GM13977 (cell line): ENCODE data around the gene EXOSC3.
"Not testable (repeated sequence)": the region's sequence is repeated elsewhere in the genome, so short reads cannot be mapped to it uniquely, and the experiment has no call there.

Experiments
- DNase-seq: peaks from one replicate; pipeline ENCODE4 v3.0.0; 2012; ENCODE audit warnings: low spot score
- in situ Hi-C: fragments of 300-500 bp; cut with MboI; formaldehyde crosslinking; loops from one replicate; pipeline ENCODE4 v1.12.0; 2022; ENCODE audit warnings: low sequenced_read_pairs, low pct_unique_long_range_greater_than_20kb, mixed read lengths, inconsistent platforms; ENCODE audit not compliant: unreplicated experiment
- TF ChIP-seq, protein P1 (sequence below): IDR thresholded peaks from 2 replicates; pipeline ENCODE4 v1.5.1; 2012; ENCODE audit warnings: mild to moderate bottlenecking, control low read depth; ENCODE audit not compliant: insufficient read depth; ENCODE audit errors: extremely low read depth, missing control alignments

The EXOSC3 gene

DNA sequence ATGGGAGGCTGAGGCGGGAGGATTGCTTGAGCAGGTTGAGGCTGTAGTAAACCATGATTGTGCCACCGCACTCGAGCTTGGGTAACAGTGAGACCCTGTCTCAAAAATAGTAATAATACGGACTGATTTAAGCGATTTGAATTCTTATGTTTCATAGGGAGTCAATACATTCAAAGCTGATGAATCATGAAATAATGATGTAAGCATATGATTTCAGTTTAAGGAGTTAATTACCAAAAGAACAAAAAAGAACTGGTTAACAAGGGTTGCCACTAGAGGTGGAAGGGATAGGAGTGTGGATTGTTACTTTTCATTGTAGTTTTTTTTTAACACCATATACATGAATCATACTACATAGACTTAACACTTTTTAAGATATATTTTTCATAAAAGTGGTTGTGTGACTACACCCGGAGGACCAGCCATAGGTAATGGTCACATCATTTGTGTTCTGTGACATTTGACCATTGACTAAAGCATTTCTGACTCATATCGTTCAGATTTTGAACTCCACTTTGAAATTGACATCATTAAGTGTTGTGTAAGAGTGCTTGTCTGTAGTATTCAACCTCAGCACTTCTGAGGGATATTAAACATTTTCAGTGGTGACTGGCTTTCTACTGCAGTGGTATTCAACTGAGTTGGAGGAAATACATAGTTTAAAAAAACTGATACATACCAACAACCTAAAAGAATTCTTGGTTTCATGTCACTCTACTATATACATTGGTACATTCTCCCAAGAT is 24.3 kb downstream of the EXOSC3 start:
- in situ Hi-C loops = no loop called here
- DNase-seq = no peak

DNA sequence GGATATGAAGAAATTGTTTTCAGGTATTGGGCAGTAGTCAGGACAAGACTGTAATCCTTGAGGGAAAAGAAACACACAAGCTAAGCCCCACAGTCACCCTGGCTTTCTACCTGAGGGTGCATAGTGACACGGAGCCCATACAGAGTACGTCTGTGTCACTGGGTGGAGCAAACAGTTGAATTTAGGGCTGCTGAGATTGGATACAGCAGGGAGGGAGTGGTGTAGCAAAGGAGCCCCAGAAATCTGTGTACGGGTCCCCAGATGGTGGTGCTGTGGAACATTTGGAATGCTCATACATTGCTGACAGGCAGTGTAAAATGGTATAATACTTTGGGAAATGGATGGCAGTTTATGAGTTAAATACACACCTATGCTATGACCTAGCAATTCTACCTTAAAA is 26.1 kb downstream of the EXOSC3 start:
- in situ Hi-C loops = no loop called here
- no peak for DNase-seq
- TF ChIP-seq, protein P1, sequence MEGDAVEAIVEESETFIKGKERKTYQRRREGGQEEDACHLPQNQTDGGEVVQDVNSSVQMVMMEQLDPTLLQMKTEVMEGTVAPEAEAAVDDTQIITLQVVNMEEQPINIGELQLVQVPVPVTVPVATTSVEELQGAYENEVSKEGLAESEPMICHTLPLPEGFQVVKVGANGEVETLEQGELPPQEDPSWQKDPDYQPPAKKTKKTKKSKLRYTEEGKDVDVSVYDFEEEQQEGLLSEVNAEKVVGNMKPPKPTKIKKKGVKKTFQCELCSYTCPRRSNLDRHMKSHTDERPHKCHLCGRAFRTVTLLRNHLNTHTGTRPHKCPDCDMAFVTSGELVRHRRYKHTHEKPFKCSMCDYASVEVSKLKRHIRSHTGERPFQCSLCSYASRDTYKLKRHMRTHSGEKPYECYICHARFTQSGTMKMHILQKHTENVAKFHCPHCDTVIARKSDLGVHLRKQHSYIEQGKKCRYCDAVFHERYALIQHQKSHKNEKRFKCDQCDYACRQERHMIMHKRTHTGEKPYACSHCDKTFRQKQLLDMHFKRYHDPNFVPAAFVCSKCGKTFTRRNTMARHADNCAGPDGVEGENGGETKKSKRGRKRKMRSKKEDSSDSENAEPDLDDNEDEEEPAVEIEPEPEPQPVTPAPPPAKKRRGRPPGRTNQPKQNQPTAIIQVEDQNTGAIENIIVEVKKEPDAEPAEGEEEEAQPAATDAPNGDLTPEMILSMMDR = no peak

More for the DNA sequence above, 24.3 kb downstream of the EXOSC3 start:
- TF ChIP-seq, protein P1 = no peak

DNA sequence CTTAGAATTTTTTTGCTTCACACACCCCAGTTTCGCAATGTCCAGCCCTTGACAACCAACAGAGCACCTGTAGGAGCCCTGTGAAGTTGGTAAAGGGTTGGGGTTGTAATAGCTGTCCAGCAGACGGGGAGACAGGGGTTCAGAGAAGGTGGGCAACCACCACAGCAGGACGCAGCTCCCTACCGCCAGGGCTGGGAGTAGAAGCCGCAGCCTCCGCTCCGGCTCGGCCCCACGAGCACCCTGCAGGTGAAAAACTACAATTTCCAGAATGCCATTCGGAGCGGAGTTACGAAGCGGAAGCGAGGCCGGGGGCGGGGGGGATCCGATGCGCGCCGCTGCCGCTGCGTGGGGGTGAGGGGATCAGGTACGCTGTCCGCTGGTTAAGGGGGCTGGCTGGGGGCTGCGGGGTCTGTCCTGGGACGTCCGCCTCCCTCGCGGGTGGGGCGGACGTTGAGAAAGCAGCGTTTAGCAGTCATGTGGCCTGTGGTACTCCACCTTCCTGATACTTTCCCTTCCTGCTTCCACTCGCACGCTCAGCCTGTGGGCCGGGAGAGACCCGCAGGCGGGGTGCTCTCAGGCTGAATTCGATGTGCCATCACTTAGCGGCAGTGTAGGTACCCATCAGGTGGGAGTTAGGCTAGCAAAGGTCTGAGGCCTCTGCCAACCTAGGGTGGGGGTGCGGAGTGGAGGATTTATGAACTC is 31.2 kb downstream of the EXOSC3 start, which contains the start of gene TRMT10B:
Gene TRMT10B (plus strand): TSS at position 317 of the 702 bp plus-strand sequence. CDS start 8,127 bp downstream, outside the sequence.
- peak; percentile 91 for DNase-seq
- in situ Hi-C loops = no loop called here
- TF ChIP-seq, protein P1 = no peak

DNA sequence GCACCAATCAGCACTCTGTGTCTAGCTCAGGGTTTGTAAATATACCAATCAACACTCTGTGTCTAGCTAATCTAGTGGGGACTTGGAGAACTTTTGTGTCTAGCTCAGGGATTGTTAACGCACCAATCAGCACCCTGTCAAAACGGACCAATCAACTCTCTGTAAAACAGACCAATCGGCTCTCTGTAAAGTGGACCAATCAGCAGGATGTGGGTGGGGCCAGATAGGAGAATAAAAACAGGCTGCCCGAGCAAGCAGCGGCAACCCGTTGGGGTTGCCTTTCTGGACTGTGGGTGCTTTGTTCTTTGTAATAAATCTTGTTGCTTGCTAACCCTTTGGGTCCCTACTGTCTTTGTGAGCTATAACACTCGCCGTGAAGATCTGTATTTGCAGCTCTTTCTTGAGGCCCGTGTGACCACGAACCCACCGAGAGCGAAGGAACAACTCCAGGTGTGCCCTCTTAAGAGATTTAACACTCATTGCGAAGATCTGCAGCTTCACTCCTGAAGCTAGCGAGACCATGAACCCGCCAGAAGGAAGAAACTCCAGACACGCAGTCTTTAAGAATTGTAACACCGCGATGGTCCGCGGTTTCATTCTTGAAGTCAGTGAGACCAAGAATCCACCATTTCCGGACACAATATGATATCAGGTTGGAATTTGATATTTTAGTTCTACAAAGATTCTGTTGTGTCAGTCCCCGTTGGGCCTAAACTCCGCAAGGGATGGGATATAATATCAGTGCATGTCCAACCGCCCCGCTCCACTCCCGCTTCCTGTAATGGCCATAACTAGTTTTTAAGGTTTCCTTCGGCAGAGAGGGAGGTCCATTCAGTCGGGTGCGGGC is 32.0 kb downstream of the EXOSC3 start:
- DNase-seq = no peak
- in situ Hi-C loops = no loop called here
- TF ChIP-seq, protein P1 = no peak

DNA sequence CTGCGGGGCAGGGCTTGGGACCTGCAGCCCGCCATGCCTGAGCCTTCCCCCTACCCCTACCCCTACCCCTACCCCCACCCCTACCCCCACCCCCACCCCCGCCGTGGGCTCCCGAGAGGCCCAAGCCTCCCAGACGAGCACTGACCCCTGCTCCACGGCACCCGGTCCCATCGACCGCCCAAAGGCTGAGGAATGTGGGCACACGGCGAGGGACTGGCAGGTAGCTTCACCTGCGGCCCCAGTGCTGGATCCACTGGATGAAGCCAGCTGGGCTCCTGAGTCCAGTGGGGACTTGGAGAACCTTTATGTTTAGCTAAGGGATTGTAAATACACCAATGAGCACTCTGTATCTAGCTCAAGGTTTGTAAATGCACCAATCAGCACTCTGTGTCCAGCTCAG is 32.8 kb downstream of the EXOSC3 start:
- in situ Hi-C loops, DNase-seq: not testable (repeated sequence)

DNA sequence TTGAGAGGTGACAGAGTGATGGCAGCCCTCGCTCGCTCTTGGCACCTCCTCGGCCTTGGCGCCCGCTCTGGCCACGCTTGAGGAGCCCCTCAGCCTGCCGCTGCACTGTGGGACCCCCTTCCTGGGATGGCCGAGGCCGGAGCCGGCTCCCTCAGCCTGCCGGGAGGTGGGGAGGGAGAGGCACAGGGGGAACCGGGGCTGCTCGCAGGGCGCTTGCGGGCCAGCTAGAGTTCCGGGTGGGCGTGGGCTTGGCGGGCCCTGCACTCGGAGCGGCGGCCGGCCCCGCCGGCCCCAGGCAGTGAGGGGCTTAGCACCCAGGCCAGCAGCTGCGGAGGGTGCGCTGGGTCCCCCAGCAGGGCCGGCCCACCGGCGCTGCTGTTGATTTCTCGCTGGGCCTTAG is 33.2 kb downstream of the EXOSC3 start:
- DNase-seq, in situ Hi-C loops: not testable (repeated sequence)

DNA sequence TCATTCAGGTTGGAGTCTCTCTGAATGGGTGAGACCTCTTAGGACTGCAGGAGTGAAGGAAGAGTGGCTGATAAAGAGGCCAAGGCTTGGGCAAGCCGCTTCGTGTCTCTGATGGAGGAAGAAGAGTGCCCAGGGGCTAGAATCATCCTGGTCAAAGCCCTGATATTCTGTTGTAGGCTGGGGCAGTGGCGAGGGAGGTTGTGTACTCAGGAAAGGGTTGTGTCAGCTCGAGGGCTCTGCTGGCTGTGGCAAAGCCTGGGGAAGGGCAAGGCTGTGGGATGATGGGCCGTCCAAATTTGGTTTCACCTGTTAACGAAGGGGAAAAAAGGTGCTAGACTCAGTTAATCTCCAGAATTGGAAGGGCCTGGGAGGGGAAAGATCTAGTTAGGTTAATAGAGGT is 33.7 kb downstream of the EXOSC3 start:
- in situ Hi-C loops = no loop called here
- no peak for DNase-seq
- TF ChIP-seq, protein P1 = no peak
